EL (cell line): ENCODE results near the gene ZC3H10.
"Not testable (repeated sequence)": the region's sequence is repeated elsewhere in the genome, so short reads cannot be mapped to it uniquely, and the experiment has no call there.

Source experiments
- DNase-seq: peaks from one replicate; pipeline ENCODE4 v3.0.0-alpha.2; 2016

Gene ZC3H10

GRCh38 chr12:56103066-56103711 lies 14.9 kb upstream of the ZC3H10 start:
- no peak for DNase-seq

GRCh38 chr12:56103823-56104108 lies 14.3 kb upstream of the ZC3H10 start:
- DNase-seq, result no peak

GRCh38 chr12:56104109-56104814 lies 13.8 kb upstream of the ZC3H10 start, which contains the start of gene PA2G4:
Gene PA2G4 (plus strand): TSS chr12:56104559. CDS start chr12:56104738, 179 bp downstream.
- DNase-seq, result peak; percentile 100

- peak; percentile 32 for DNase-seq
These were observed 13.1 kb upstream of the ZC3H10 start for GRCh38 chr12:56104815-56105608.

- no peak for DNase-seq
These were observed 12.5 kb upstream of the ZC3H10 start for GRCh38 chr12:56105609-56105902.

- no peak for DNase-seq
These were observed 10.8 kb upstream of the ZC3H10 start for GRCh38 chr12:56107242-56107641.

GRCh38 chr12:56110571-56110970 lies 7.5 kb upstream of the ZC3H10 start:
- no peak for DNase-seq

GRCh38 chr12:56114084-56114483 lies 4.0 kb upstream of the ZC3H10 start:
- no peak for DNase-seq

- peak; percentile 48 for DNase-seq
These were observed 2.7 kb upstream of the ZC3H10 start for GRCh38 chr12:56115329-56115728.

GRCh38 chr12:56116267-56117081 lies 1.6 kb upstream of the ZC3H10 start, which contains the start of gene RPL41:
Gene RPL41 (plus strand): TSS chr12:56116633.
- peak; percentile 94 for DNase-seq

- DNase-seq, result not testable (repeated sequence)
These were observed 872 bp upstream of the ZC3H10 start for GRCh38 chr12:56117082-56117706.

- no peak for DNase-seq
These were observed 757 bp downstream of the ZC3H10 start for GRCh38 chr12:56118688-56119357.

GRCh38 chr12:56119361-56119796 lies 1.3 kb downstream of the ZC3H10 start:
- DNase-seq, result peak; percentile 93

GRCh38 chr12:56120158-56120846 lies 2.2 kb downstream of the ZC3H10 start:
- no peak for DNase-seq

- DNase-seq, result no peak
These were observed 3.3 kb downstream of the ZC3H10 start for GRCh38 chr12:56121204-56121870.

GRCh38 chr12:56122637-56123036 lies 4.6 kb downstream of the ZC3H10 start:
- no peak for DNase-seq

- DNase-seq, result no peak
These were observed 6.1 kb downstream of the ZC3H10 start for GRCh38 chr12:56124133-56124532.

GRCh38 chr12:56126732-56127239 lies 8.7 kb downstream of the ZC3H10 start:
- no peak for DNase-seq

GRCh38 chr12:56127485-56127887 lies 9.4 kb downstream of the ZC3H10 start:
- DNase-seq, result no peak

GRCh38 chr12:56127888-56128669 lies 10.0 kb downstream of the ZC3H10 start, which contains the start of gene ESYT1:
Gene ESYT1 (plus strand): TSS chr12:56128267. CDS start chr12:56128320, 53 bp downstream.
- DNase-seq, result peak; percentile 100
